DND-41 (cell line): Measurements from ENCODE around the gene PANK1.

Experiments
- EZH2 ChIP-seq: IDR thresholded peaks from 3 replicates; pipeline ENCODE4 v1.6.1; 2012; ENCODE audit warnings: borderline replicate concordance, low read depth, mild to moderate bottlenecking, moderate library complexity, low read length, inconsistent platforms; ENCODE audit not compliant: severe bottlenecking
- TF ChIP-seq, protein P1 (sequence below): IDR thresholded peaks from 2 replicates; pipeline ENCODE4 v1.5.1; 2012; ENCODE audit warnings: borderline replicate concordance, low read length, moderate library complexity, mild to moderate bottlenecking; ENCODE audit not compliant: poor library complexity, severe bottlenecking; ENCODE audit errors: extremely low read depth

DNA sequence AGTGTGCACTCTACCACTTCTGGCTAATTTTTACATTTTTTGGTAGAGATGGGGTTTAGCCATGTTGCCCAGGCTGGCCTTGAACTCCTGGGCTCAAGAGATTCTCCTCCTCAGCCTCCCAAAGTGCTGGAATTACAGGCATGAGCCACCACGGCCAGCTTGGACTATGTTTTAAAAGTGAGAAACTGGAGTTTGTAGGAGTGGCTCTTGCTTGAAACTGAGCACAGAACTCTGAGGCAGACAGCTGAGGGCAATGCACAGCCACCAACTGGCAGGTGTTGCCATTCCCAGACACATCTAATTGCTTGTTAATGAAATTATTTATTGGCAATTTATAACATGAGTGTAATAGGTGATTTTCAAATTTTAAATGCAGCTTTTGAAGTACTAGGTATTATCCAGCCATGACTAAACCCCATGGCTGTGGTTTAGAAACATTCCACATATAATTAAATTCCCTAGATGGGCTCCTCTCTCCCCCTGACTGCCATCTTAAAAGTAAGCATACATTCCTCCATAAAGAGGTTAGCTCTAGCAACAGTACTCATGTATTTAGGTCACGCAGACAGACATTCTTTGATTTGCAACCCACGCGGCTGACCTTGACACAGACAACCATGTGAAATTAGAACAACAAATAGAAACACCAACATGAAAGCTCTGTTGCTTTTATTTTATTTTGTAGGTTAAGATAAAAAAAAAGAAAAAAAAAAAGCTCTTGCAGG is 19.8 kb downstream of the PANK1 start:
- TF ChIP-seq, protein P1, sequence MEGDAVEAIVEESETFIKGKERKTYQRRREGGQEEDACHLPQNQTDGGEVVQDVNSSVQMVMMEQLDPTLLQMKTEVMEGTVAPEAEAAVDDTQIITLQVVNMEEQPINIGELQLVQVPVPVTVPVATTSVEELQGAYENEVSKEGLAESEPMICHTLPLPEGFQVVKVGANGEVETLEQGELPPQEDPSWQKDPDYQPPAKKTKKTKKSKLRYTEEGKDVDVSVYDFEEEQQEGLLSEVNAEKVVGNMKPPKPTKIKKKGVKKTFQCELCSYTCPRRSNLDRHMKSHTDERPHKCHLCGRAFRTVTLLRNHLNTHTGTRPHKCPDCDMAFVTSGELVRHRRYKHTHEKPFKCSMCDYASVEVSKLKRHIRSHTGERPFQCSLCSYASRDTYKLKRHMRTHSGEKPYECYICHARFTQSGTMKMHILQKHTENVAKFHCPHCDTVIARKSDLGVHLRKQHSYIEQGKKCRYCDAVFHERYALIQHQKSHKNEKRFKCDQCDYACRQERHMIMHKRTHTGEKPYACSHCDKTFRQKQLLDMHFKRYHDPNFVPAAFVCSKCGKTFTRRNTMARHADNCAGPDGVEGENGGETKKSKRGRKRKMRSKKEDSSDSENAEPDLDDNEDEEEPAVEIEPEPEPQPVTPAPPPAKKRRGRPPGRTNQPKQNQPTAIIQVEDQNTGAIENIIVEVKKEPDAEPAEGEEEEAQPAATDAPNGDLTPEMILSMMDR, result no peak
- no peak for TF ChIP-seq EZH2
